ENCODE measurements around the gene CFAP54.

The CFAP54 gene

DNA sequence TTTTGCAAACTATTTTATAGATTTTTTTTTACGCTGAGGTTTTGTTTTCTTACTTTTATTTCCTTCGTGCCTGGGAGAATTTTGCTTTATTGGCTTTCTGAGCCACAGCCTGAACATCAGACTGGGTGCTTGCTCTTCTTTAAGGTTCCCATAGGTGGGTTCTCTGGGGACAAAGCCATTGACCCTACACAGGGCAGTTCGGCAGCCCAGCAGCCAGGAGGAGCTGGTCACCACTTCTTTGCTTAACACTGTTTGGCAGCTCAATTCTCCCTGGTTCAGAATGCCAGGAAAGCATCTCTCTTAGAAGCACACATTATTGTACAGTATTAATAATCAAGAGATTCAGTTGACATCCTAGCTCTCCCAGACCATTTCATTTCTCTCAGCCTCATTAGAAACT lies 276.9 kb downstream of the CFAP54 start:
- DNase-seq = no peak

DNA sequence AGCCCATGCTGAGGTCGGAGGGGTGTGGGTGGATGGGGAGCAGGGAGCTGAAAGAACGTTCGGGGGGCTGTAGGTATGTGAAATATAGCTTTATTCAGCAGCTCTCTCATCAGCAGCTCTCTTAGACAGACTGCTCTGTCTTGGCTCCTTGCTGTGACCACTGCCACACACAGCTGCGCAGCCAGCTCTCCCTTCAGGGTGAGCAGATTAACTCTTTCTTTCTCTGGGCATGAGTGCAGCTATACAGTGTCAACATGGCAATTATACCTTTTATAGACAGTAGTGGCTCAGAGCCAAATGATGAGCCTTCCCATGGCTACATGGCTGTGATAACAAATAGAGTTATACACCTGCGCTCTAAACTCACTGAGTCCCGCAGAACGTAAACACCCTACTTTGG lies 280.0 kb downstream of the CFAP54 start:
- DNase-seq = no peak

DNA sequence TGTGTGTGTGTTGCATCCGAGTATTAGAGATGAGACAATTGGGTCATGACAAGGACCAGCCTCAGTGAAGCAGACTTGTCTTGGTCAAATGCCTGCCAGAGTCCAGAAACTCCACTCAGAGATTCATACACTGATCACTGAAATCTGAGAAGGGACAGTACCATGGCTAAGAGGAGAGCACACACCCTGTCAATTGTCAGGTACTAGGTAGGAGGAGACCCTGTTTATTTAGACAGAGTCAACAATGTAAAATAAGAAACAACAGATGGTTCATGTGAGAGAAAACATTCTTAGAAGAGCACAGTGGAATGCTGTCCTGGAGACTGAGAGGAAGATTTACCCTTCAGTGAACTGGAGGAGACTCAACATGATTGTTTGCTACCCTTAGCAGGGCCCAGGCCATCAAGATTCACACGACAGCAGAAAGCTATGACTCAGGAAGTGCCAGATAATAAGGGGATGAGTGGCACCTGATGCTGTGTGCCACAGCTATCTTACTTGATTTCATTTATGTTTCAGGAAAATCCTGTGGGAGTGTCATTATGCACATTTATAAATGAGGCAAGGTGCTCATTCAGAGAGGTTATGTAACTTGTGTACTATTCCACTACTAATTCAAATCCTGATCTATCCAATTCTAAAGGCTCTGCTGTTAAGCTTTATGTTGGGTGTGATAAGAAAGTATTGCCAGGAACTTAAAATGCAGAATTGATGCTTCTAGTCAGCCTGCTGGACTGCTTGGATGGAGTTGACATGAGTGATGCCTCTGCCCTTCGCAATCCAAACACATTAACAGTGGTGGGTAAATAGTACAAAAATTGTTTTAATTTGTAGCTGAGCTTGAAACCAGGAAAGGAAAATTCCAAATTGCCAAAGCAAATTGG lies 281.1 kb downstream of the CFAP54 start:
- DNase-seq = no peak

DNA sequence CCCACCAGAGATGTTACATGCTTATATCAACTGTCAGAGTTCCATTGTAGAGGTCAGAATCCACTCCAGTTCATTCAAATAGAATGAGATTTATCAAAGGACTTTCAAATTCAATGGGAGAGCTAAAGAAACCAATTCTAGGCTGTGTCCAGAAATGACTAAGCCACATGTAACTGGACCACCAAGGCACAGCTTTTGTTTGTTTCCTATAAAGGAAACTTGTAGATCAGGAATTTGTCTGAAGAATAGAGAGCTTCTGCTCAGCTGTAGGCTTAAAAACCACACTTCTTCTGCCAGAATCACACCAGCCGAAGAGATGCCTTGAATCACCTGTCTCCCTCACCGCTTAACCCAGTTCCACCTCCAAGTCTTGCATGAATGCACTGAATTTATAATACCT lies 283.7 kb downstream of the CFAP54 start:
- no peak for DNase-seq

DNA sequence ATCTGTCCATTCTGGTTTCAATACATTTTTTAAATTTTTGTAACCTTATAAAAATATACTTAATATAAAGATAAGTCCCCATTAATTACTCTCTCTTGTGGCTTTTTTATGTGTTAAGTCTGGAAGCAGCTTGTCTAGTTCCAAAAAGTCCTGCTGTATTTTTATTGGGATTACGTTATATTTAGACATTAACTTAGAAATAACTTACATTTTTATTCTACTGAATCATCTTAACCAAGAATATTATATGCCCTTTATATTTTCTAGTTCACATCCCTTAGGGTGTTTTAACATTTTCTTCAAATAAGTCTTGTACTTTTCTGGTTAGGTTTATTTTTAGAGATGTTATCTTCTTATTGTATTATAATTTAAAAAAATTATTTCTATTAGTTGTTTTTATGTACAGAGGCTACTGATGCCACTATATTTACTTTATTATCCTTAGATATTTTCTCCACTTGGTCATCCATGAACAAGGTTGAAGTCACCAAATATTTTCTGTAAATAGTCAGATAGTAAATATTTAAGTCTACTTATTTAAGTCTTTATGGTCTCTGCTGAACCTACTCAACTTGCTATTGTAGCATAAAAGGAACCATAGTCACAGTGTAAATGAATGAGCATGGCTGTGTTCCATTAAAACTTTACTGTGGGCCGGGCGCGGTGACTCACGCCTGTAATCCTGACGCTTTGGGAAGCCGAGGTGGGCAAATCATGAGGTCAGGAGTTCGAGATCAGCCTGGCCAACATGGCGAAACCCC lies 285.3 kb downstream of the CFAP54 start:
- no peak for DNase-seq

DNA sequence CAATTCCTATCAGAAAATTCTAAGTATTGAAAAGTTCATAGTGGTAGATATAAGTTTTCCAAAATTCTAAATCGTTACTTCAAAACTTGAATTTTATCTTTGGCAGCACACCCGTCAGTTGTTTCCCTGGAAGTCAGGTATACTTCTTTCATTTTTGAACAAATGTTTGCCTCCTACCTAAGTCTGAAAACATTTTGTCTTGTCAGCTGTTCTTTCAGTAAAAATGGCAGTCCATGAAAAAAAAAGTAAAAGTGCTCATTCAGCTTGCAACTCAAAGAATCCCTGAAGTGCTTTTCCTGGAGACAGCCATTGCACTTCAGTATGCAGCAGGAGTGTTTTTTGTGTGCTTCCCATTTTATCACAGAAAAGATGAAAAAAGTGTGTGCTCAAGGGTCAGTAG lies 287.5 kb downstream of the CFAP54 start:
- DNase-seq = no peak

DNA sequence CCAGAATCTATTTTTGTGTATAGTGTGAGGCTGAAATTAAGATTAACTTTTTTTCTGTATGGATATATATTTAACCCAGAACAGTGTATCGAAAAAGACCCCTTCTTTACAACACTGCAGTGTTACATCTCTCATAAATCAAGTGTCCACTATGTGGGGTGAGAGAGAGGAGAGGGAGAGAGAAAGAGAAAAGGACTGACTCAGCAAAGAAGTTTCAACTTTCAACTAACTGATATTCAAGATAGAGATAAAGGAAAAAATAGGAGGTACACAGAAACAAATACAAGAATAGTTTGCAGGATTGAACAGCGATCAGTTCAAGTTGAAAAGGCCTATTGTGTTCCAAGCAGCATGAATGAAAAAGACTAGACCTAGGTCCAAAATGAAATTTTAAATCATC lies 291.0 kb downstream of the CFAP54 start:
- DNase-seq = no peak

DNA sequence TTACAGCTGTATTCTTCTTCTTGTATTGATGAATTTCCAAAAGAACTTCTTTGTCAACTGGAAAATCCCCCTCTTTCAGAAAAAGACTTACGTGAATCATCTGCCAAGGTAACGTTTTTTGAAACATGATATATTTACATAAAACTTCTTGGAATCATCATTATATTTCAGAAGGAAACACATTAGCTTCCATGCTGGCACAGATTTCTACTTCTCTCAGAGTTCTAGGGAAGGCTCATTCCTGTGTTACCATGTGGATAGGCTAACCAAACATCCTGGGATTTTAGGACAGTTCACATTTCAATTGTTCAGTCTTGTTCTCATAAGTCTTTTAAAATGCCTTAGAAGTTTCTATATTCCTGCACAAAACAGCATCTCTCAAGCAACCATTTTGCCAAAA lies 297.4 kb downstream of the CFAP54 start:
- DNase-seq = no peak

DNA sequence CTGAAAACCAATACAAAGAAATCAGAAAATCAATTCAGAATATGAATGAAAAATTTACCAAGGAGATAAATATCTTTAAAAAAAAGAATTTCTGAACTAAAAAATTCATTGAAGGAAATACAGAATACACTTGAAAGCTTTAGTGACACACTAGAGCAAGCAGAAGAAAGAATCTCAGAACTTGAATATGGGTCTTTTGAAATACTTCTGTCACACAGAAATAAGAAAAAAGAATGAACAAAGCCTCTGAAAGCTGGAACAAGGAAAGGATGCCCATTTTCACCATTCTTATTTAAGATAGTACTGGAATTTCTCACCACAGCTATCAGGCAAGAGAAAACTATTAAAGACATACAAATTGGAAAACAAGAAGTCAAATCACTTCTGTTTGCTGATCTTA lies 314.6 kb downstream of the CFAP54 start:
- no peak for DNase-seq

DNA sequence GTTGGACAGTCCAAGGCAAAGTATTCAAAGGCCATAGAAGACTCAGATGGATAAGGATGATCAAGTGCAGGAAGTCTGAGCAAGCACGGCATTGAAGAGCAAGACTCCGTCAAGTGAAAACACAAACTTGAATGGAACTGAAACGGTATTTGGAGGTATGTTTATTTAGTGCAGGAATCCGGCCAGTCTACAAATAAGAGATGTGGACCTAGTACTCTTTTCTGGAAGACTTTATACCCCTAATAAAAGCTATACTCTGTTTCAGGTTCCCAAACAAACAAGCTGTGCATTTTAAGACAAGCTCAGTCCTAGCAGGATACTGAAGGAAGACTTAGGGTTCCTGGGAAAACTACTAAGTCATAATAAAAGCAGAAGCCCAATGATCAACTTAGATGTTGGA lies 316.9 kb downstream of the CFAP54 start:
- no peak for DNase-seq

DNA sequence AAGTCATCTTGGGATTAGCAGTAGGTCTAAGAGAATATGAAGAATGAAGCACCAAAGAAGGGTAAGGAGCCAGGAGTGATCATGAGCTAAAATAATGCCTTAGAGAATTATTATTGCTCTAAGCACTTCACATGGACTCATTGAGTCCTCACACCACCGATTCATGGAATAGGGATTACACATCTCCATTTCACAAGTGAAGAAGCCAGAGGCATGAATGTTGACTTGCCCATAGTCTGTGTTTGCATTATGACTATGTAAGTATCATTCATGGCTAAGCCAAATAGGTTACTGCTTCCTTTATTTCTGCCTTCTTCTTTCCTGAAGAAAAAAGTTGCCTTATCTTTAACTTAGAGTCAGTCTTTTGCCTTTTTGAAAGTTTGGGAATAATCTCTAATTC lies 318.4 kb downstream of the CFAP54 start:
- no peak for DNase-seq

DNA sequence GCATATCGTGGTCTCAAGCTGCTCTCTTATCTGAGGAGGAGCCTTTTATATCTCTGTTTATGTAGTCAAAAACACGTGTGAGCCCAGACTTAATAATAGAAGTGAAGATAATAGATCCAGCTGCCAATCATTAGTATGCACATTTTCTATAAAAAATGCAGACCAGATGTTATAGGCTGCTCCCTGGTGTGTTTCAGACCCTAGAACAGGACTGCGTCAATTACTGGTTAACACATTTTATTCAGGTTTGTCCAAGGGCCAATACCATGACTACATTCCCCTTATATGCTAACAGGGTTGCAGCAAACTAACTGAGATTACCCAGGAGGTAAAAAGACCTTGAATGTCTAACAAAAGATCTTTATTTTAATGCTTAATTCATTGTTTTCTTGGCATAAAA lies 319.2 kb downstream of the CFAP54 start:
- no peak for DNase-seq

DNA sequence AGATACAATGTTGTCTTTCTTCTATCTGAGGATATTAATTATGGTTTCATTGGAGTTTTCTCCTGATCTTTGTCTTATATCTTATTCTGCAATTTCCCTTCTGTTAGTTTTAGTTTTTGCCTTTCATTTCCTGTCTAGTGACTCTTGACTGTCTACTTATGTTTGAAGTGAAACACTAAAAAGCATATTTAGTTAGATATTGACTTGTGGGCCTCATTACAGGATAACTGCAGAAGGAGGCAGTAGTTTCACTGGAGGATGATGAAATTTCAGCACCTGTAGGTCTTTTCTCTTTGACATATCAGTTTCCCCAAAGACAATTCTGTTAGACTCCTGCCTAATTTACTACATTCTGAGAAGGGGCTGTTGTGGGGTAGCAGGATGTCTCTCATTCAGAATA lies 320.1 kb downstream of the CFAP54 start:
- DNase-seq = no peak

DNA sequence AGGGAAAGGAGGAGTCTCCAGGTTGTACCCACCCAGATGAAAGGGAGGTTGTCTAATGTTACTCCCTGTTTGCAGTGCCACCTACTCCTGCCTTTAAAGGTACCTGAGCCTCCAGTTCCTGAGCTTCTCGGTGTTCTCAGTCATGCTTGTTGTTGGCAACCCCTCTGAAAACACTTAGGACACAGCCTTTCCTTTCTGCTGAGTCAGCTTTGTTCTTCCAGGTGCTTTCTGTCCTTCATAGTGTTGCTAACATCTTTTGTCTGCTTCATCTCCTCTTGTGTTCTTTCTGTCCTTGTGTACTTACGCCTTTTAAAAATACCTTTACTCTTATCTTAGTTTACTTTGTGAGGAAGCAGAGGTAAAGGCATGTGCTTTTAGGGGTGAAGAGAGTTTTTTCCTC lies 320.7 kb downstream of the CFAP54 start:
- no peak for DNase-seq

DNA sequence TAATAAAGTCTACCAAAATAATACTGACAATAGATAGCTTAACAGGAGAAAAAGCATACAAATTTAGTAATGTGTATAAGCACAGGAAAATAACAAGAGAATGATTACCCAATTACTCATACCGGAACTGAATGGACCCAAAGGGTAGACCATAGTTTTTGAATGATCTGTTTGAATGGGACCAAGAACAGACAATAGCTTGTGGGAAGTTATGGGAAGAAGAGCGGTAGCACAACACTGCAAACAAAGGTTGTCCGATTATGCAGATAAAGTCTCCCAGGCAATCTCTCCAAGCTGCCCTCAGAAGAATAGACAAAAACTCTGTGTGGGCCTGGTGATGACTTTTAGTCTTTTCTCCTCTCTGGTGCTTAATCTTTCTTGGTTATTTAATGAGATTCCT lies 321.1 kb downstream of the CFAP54 start:
- no peak for DNase-seq

DNA sequence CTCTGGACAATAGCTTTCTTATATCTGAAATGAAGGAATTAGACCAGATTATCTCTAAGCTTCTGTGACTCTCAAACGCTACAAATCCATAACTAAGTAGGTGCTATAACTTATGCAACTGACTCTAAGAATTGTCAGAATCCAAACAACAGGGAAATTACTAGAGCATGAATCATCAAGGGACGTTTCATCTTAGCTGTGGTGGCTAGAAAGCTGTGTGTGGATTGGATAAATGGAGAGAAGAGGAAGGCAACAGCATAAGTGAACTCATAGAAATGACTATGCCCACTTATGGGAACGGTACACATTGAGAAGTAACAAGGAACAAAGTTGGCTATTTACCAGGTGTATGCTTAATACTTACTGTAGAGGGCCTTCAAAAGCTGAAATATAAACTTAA lies 321.7 kb downstream of the CFAP54 start:
- DNase-seq = no peak

DNA sequence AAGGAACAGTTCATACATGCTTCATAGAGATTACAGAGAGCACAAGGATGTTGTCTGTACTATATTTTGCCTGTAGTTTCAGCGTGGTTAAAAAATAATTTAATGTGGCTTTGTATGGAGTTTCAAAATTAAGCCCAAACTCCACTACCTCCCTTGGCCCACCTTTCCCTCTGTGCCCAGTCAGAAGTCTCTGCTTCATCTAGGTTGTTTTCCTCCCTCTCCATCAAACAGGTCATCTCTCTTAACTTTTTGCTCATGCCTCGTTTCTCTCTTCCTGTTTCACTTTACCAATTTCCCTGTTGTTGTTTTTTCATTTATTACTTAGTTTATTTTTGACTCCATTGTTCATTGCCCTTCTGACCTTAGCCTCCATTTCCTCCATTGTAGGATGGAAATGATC lies 322.8 kb downstream of the CFAP54 start:
- DNase-seq = no peak

DNA sequence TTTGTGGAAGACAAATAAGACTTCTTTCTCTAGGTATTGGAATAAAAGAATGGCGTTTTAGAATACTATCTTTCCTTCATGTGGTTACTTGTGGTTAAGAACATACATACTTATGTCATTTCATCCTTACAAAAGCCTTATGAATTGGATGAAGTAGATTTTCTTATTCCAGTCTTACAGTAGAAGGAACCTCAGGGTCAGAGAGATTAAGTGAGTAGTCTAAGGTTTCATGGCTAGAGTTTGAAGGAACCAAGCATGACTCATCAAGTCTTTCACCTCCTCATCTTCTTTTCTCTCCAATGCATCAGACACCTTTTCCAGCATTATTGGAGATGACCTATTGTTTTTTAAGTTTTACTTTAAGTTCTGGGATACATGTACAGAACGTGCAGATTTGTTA lies 324.8 kb downstream of the CFAP54 start:
- DNase-seq = no peak

DNA sequence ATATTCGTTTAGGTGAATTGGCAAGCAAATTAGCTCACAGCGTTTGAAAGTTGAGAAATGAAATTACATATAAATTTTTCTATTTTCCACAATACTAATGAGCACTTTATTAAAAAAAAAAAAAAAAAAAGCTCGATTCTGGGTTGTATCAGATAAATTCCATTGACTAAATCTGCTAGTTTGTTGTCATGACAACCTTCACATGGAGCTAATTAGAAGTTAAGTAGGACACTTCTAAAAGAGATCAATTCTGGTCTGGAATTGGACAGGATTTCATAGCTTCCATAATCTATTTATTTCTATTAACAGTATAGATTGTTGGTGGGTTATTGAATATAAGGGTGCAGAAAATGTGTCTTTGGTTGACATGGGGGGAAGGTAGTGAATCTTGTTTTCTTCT lies 332.2 kb downstream of the CFAP54 start:
- DNase-seq = no peak

DNA sequence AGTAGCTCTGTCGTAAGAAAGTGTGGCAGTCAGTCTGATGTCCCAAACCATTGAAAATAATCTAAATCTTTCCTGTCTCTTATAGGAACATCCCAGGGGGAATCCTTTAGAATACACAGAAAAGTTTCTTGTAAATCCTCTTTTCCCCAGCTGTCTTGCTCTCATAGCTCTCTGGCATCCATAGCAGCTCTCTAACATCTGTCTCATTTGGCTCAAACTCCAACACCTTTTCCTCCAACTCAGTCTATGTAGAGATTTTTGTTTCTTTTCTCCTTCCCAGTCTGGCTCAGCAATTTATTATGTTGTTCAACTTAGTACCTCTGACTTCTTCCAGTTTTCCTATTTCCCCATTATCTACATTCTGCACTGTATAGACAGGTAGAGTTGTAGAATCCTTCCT lies 333.3 kb downstream of the CFAP54 start:
- DNase-seq = no peak

DNA sequence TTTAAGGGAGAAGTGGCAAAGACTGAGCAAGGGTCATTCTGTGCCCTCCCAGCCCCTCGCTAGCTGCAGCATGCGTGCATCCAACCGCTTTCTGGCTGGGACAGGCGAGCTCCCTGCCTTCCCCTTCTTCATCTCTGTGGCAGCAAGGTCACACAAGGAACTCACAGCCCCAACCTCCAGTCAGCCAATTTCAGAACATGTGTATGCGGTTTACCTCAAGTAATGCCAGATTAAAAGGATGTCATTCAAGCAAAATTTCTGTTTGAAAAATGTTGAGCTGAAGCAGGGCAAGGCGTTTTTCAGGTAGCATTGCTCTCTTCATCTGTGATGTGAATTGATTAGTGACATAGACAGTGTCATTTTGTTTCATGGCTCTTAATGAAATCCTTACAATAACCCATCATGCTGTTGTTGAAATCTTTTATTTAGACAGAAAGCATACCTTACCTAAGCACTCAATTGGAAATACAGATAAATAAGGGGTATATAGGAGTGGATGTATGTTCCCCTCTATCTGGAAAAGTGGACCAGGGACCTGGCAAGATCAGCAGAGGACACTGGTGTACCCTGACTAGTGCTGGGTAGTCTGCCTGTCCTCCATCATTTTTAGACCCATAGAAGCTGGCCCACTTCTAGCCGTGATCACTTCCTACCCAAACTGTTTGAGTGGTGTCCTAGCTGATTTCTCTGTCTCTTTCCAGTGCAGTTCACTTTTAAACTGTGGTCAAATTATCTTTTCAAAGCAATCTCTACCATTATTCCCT lies 334.9 kb downstream of the CFAP54 start:
- DNase-seq = no peak

DNA sequence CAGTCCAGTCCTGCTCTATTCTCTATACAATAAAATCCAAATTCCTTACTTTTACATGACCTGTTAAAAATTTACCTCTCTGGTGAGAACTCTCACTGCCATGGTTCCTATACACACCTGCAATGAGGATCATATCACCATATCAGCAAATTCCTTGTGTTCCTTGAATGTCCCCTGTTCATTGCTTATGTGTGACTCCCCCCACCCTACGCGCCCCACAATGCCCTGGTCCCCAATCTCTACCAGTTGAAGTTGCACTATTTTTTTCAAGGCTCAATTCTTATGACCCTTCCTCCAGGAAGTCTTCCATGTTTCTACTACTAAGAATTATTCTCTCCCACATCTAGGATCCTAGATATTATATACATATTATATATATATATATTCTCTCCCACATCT lies 335.5 kb downstream of the CFAP54 start:
- DNase-seq = no peak

DNA sequence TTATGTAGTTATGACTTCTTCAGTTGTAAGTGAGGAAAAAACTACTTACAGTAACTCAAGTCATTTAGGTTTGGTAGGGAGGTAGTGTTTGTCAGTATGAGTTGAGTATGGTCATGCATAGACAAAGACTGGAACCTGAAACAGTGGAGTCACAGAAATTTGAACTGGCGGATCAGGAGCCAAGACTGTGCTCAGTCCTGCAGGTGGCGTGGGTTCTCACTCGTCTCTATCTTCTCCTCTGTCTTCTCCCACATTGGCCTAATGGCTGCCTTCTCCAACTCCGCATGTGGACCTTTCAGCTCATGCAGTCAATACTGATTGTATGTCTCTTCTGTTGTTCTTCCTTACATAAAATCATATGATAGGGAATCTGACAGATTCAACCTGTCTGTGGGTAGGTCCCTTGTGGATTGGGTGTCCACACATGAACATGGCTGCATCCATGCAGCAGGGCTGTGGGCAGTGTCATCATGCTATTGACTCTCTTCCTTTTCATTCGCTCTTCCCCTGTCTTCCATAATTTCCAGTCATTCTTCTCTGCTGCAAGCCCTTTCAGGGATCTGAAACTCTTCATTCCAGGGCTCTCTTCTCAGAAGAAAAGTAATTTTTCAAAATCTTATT lies 338.9 kb downstream of the CFAP54 start:
- DNase-seq = peak in 1 of 5 experiments; percentile 35

Measured in T-helper 2 cell (primary cell).